OCI-LY3 (cell line): ENCODE measurements around the gene TMEM232.
A peak's percentile ranks its signal among the peaks of the same experiment; 100 is the strongest.

Experiments
- H2AFZ ChIP-seq: fragments of 200-600, 300-600 bp; shearing (Covaris generic); 2 replicates; pipeline ENCODE4 v1.6.0; 2014; ENCODE audit warnings: antibody characterized with exemption, low read depth, low read length
- H3K27ac ChIP-seq: fragments of 200-600, 300-600 bp; sonication (generic); 2 replicates; pipeline ENCODE4 v1.5.1; 2014; ENCODE audit warnings: mild to moderate bottlenecking, low read length, moderate library complexity, mixed read lengths
- H3K27me3 ChIP-seq: fragments of 200-600, 300-600 bp; sonication (generic); 2 replicates; pipeline ENCODE4 v1.6.1; 2014; ENCODE audit warnings: low read depth, low read length, mixed read lengths
- H3K36me3 ChIP-seq: fragments of 200-600, 300-600 bp; sonication (generic); replicated peaks from 2 replicates; pipeline ENCODE3; 2014; ENCODE audit warnings: low read depth, low read length, mixed read lengths
- H3K4me1 ChIP-seq: fragments of 300-600, 200-600 bp; sonication (generic); 2 replicates; pipeline ENCODE4 v1.6.1; 2014; ENCODE audit warnings: low read length, mixed read lengths
- H3K4me2 ChIP-seq: fragments of 200-600, 300-600 bp; sonication (generic); 2 replicates; pipeline ENCODE4 v1.6.1; 2014; ENCODE audit warnings: low read length, mixed read lengths
- H3K4me3 ChIP-seq: fragments of 300-600, 200-600 bp; sonication (generic); 2 replicates; pipeline ENCODE4 v1.5.1; 2014; ENCODE audit warnings: antibody characterized with exemption, mild to moderate bottlenecking, low read length, moderate library complexity
- H3K79me2 ChIP-seq: fragments of 300-600, 200-600 bp; shearing (Covaris generic); 2 replicates; pipeline ENCODE4 v1.6.1; 2014; ENCODE audit warnings: mild to moderate bottlenecking, low read length, mixed read lengths
- H3K9ac ChIP-seq: fragments of 300-600, 200-600 bp; shearing (Covaris generic); 2 replicates; pipeline ENCODE4 v1.6.0; 2014; ENCODE audit warnings: mild to moderate bottlenecking, low read length, moderate library complexity
- H3K9me3 ChIP-seq: fragments of 200-600, 300-600 bp; shearing (Covaris generic); 2 replicates; pipeline ENCODE4 v1.6.1; 2014; ENCODE audit warnings: low read length, mixed read lengths; ENCODE audit not compliant: insufficient read depth
- H4K20me1 ChIP-seq: fragments of 200-600, 300-600 bp; sonication (generic); 2 replicates; pipeline ENCODE4 v1.6.1; 2016; ENCODE audit warnings: low read length, mixed read lengths; ENCODE audit not compliant: insufficient read depth
- CTCF ChIP-seq: fragments of 200-600, 300-600 bp; sonication (generic); IDR thresholded peaks from 2 replicates; pipeline ENCODE4 v1.5.1; 2014; ENCODE audit warnings: antibody characterized with exemption, low read length, low read depth
- EZH2phosphoT487 ChIP-seq: fragments of 200-600 bp; shearing (Covaris generic); IDR thresholded peaks from 2 replicates; pipeline ENCODE4 v1.6.1; 2018; ENCODE audit warnings: antibody characterized with exemption, mixed run types, low read depth

The TMEM232 gene

DNA sequence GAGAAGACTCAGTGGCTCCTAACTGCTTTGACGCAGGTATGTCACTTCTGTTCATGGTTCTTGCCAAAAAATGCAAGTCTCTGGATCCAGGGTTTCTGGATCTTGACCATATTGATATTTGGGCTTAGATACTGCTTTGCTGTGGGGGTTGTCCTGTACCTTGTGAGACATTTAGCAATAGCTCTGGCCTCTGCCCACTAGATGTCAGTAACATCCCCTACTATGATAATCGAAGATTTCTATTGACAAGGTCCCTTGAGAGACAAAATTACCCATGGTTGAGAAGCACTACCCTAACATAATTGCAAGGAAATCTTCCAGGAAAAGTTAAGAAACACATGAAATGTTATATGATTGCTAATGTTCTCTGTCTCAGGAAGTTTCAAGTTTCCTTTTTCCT lies 285.4 kb downstream of the TMEM232 start:
- no peaks in the 10 kb centered on the region for H3K79me2 ChIP-seq
- no peak overlapping the region for H3K4me3 ChIP-seq
- TF ChIP-seq EZH2phosphoT487 (no peak), CTCF (peak; percentile 71)
- H2AFZ ChIP-seq: no peak overlapping the region
- H3K27me3 ChIP-seq: no peaks in the 10 kb centered on the region; the same call in 1 of the 2 replicates
- H3K9me3 ChIP-seq: no peaks in the 10 kb centered on the region
- H4K20me1 ChIP-seq: no peaks in the 10 kb centered on the region
- no peak overlapping the region for H3K9ac ChIP-seq
- no peak overlapping the region for H3K27ac ChIP-seq
- no peaks in the 10 kb centered on the region for H3K36me3 ChIP-seq
- no peak overlapping the region for H3K4me2 ChIP-seq
- H3K4me1 ChIP-seq: peaks cover 7% of the 10 kb centered on the region

GRCh38 chr5:110440058-110440457 lies 286.4 kb downstream of the TMEM232 start:
- Histone ChIP-seq H3K27ac (no peak overlapping the region), H3K4me3 (no peak overlapping the region), H3K4me2 (no peak overlapping the region), H3K9me3 (no peaks in the 10 kb centered on the region), H3K36me3 (no peaks in the 10 kb centered on the region), H3K79me2 (no peaks in the 10 kb centered on the region), H3K27me3 (no peaks in the 10 kb centered on the region; the same call in 1 of the 2 replicates), H4K20me1 (no peaks in the 10 kb centered on the region), H3K4me1 (peaks cover 7% of the 10 kb centered on the region), H3K9ac (no peak overlapping the region), H2AFZ (no peak overlapping the region)
- TF ChIP-seq EZH2phosphoT487: no peak

GRCh38 chr5:110439296-110439695 lies 287.2 kb downstream of the TMEM232 start:
- no peak overlapping the region for H3K4me3 ChIP-seq
- no peak overlapping the region for H3K4me2 ChIP-seq
- no peak overlapping the region for H3K27ac ChIP-seq
- no peak overlapping the region for H3K9ac ChIP-seq
- H3K79me2 ChIP-seq: no peaks in the 10 kb centered on the region
- no peaks in the 10 kb centered on the region for H3K36me3 ChIP-seq
- no peaks in the 10 kb centered on the region for H4K20me1 ChIP-seq
- no peaks in the 10 kb centered on the region; the same call in 1 of the 2 replicates for H3K27me3 ChIP-seq
- no peaks in the 10 kb centered on the region for H3K9me3 ChIP-seq
- TF ChIP-seq EZH2phosphoT487: no peak
- no peak for TF ChIP-seq CTCF
- no peak overlapping the region for H2AFZ ChIP-seq
- peaks cover 7% of the 10 kb centered on the region for H3K4me1 ChIP-seq

GRCh38 chr5:110435207-110435606 lies 291.3 kb downstream of the TMEM232 start:
- H3K4me3 ChIP-seq: no peak overlapping the region
- no peak overlapping the region for H2AFZ ChIP-seq
- no peak overlapping the region for H3K4me2 ChIP-seq
- no peaks in the 10 kb centered on the region for H3K36me3 ChIP-seq
- H3K79me2 ChIP-seq: no peaks in the 10 kb centered on the region
- no peaks in the 10 kb centered on the region; the same call in 1 of the 2 replicates for H3K27me3 ChIP-seq
- TF ChIP-seq CTCF (no peak), EZH2phosphoT487 (no peak)
- no peaks in the 10 kb centered on the region for H3K9me3 ChIP-seq
- peaks cover 7% of the 10 kb centered on the region for H3K4me1 ChIP-seq
- H3K27ac ChIP-seq: no peak overlapping the region
- H4K20me1 ChIP-seq: no peaks in the 10 kb centered on the region
- no peak overlapping the region for H3K9ac ChIP-seq

DNA sequence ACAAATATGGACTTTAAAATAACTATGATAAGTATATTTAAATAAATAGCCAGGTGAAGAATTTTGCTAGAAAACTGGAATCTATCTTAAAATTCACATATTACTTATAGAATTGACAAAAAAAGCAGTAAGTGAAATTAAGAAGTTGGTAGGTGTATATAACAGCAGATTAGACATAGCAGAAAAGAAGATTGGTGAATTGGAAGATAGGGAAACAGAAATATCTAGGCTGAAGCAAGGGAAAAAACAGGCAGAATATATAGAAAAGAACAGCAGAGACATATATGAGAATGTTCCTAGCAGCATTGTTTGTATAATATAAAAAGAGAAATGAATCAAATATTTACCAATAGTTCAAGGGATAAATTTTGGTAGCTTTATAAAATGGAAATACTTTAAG lies 294.9 kb downstream of the TMEM232 start:
- no peaks in the 10 kb centered on the region for H3K36me3 ChIP-seq
- no peak overlapping the region for H3K4me3 ChIP-seq
- H3K27ac ChIP-seq: no peak overlapping the region
- no peak overlapping the region for H2AFZ ChIP-seq
- no peaks in the 10 kb centered on the region for H3K27me3 ChIP-seq
- no peaks in the 10 kb centered on the region for H4K20me1 ChIP-seq
- no peak for TF ChIP-seq EZH2phosphoT487
- TF ChIP-seq CTCF: no peak
- H3K79me2 ChIP-seq: no peaks in the 10 kb centered on the region
- no peaks in the 10 kb centered on the region for H3K4me1 ChIP-seq
- no peaks in the 10 kb centered on the region for H3K9me3 ChIP-seq
- H3K9ac ChIP-seq: no peak overlapping the region
- no peak overlapping the region for H3K4me2 ChIP-seq
